Liver (tissue), 9 donors: ENCODE results near the gene MDGA2. TPM values are rescaled to one million over a fixed set of nuclear protein-coding genes. Genes with fewer than 3 reads are reported as not detected.

Experiments used
- DNase-seq: peaks from one replicate; pipeline ENCODE4 v3.0.0-alpha.2; 2017; ENCODE audit warnings: low spot score
- H3K27ac ChIP-seq, 2 donors: one replicate each; pipeline ENCODE4 v1.7.0; 2013; ENCODE audit warnings: inconsistent platforms in 2 of 2, low read length in 2 of 2, control low read depth in 1 of 2, low read depth in 1 of 2, mild to moderate bottlenecking in 1 of 2
- H3K27me3 ChIP-seq, 4 donors: one replicate each; pipeline versions ENCODE4 v1.6.1 to v1.7.0; 2013; ENCODE audit warnings: low read length in 3 of 4, inconsistent platforms in 1 of 4, mild to moderate bottlenecking in 1 of 4, moderate library complexity in 1 of 4; ENCODE audit not compliant: control insufficient read depth in 4 of 4, insufficient read depth in 4 of 4
- H3K36me3 ChIP-seq, 4 donors: one replicate each; pipeline versions ENCODE4 v1.6.1 to v1.7.0; 2013; ENCODE audit warnings: low read length in 3 of 4, mild to moderate bottlenecking in 3 of 4, low read depth in 1 of 4, moderate library complexity in 1 of 4; ENCODE audit not compliant: control insufficient read depth in 4 of 4, insufficient read depth in 3 of 4
- H3K4me1 ChIP-seq, 4 donors: one replicate each; pipeline versions ENCODE4 v1.6.1 to v1.7.0; 2013; ENCODE audit warnings: low read length in 3 of 4, mild to moderate bottlenecking in 3 of 4, moderate library complexity in 1 of 4; ENCODE audit not compliant: control insufficient read depth in 4 of 4, insufficient read depth in 4 of 4
- H3K4me3 ChIP-seq, 3 donors: one replicate each; pipeline versions ENCODE4 v1.6.1 to v1.7.0; 2013; ENCODE audit warnings: low read length in 3 of 3, control low read depth in 1 of 3, low read depth in 1 of 3, mild to moderate bottlenecking in 1 of 3
- H3K9ac ChIP-seq, 2 donors: one replicate each; pipeline ENCODE4 v1.7.0; 2013; ENCODE audit warnings: low read length in 2 of 2, mild to moderate bottlenecking in 2 of 2, moderate library complexity in 2 of 2, control low read depth in 1 of 2, low read depth in 1 of 2
- H3K9me3 ChIP-seq, 4 donors: one replicate each; pipeline versions ENCODE4 v1.6.1 to v1.7.0; 2013; ENCODE audit warnings: low read length in 3 of 4; ENCODE audit not compliant: control insufficient read depth in 4 of 4
- ATF3 ChIP-seq: IDR thresholded peaks from 2 replicates; pipeline ENCODE4 v1.6.1; 2016; ENCODE audit warnings: antibody characterized with exemption
- EGR1 ChIP-seq, 2 donors: IDR thresholded peaks; 2 replicates each; pipeline ENCODE4 v1.6.1; 2016 to 2018; ENCODE audit warnings: antibody characterized with exemption in 2 of 2, low read depth in 2 of 2
- FOXA1 ChIP-seq: IDR thresholded peaks from 2 replicates; pipeline ENCODE4 v1.6.1; 2016; ENCODE audit warnings: antibody characterized with exemption
- HNF4A ChIP-seq, 2 donors: conservative IDR thresholded peaks; 2 replicates each; pipeline ENCODE4 v1.6.1; 2016; ENCODE audit warnings: antibody characterized with exemption in 2 of 2, mild to moderate bottlenecking in 2 of 2
- MAX ChIP-seq: IDR thresholded peaks from 2 replicates; pipeline ENCODE4 v1.6.1; 2016; ENCODE audit warnings: antibody characterized with exemption
- RAD21 ChIP-seq, 2 donors: IDR thresholded peaks; 2 replicates each; pipeline ENCODE4 v1.6.1; 2016; ENCODE audit warnings: antibody characterized with exemption in 2 of 2, mild to moderate bottlenecking in 2 of 2
- REST ChIP-seq: IDR thresholded peaks from 2 replicates; pipeline ENCODE4 v1.6.1; 2016; ENCODE audit warnings: antibody characterized with exemption, mild to moderate bottlenecking
- SP1 ChIP-seq: IDR thresholded peaks from 2 replicates; pipeline ENCODE4 v1.6.1; 2018; ENCODE audit warnings: antibody characterized with exemption, mild to moderate bottlenecking
- TAF1 ChIP-seq: conservative IDR thresholded peaks from 2 replicates; pipeline ENCODE4 v1.6.1; 2016; ENCODE audit warnings: antibody characterized with exemption, mild to moderate bottlenecking
- YY1 ChIP-seq: IDR thresholded peaks from 2 replicates; pipeline ENCODE4 v1.6.1; 2016; ENCODE audit warnings: antibody characterized with exemption, mild to moderate bottlenecking
- ZBTB33 ChIP-seq: IDR thresholded peaks from 2 replicates; pipeline ENCODE4 v1.6.1; 2016; ENCODE audit warnings: antibody characterized with exemption
- WGBS: extraction: QIAGEN DNeasy Blood & Tissue Kit; methylation state at CpG from one replicate; pipeline ENCODE4 v1.1.7; 2013; 5-methylcytosine and 5-hydroxymethylcytosine counted together
- polyA plus RNA-seq, 2 donors: library from polyadenylated mRNA; stranded (reverse) in 1 of 2; unstranded in 1 of 2; fragments of 200-250 nt in 1 of 2; fragments of >200 nt in 1 of 2; fragmentation: Nextera tagmentation in 1 of 2; extraction: Ambion mirVana in 1 of 2; gene quantifications; one replicate each; pipeline versions ENCODE4 v1.2.1 to v1.2.3, GENCODE V29; 2013 to 2015
- total RNA-seq, 2 donors: library from RNA; depleted of rRNA; stranded (reverse); fragments of >200 nt; gene quantifications; one replicate each; pipeline ENCODE4 v1.2.3, GENCODE V29; 2014
- TF ChIP-seq, protein P1 (sequence below): fragments of 150-350 bp; IDR thresholded peaks from 2 replicates; pipeline ENCODE4 v1.5.1; 2017; ENCODE audit warnings: improper control_type of control experiment, low read depth, low read length; ENCODE audit not compliant: missing input control
- donor health status: healthy.
- donor health status: healthy.
- donor health status: healthy.
- donor health status: healthy.
- donor health status: healthy.

The MDGA2 gene
- total and polyA plus RNA-seq, 4 donors, result 0.05 to 0.33 (median 0.19) TPM

- Histone ChIP-seq H3K9ac (no peak overlapping the region), H3K4me1 (no peaks in the 10 kb centered on the region), H3K27ac (no peak overlapping the region), H3K4me3 (no peak overlapping the region), H3K27me3 (no peaks in the 10 kb centered on the region), H3K36me3 (no peaks in the 10 kb centered on the region), H3K9me3 (no peaks in the 10 kb centered on the region)
- DNase-seq, result no peak
- WGBS, result 56% methylated on average over 2 of the region's 2 CpGs
- TF ChIP-seq EGR1 (IDR thresholded peaks at IDR 0.05; ENCODE audit: low read depth in 2 of 2) (no peak), RAD21 (IDR thresholded peaks at IDR 0.05) (no peak), ATF3 (no peak)
Measured at GRCh38 chr14:47507861-47508260, 167.5 kb downstream of the MDGA2 start.

DNA sequence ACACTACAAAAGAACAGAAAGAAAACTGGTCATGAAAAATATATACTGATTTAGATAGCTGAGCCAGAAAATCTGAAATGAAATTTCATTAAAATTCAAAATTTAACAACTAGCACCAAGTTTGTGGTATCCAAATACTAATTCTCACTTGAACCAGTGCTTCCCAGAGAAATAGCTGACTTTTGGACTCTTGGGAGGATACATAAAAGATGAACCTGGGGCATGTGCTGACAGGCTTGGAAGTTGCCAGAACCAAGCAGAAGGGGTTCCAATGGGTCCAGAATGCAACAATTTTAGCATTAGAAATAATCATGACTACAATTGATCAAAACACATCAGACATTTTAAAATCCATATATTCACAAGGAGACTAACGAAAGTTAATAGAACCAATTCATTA, 175.0 kb downstream of the MDGA2 start:
- no peaks in the 10 kb centered on the region for H3K27me3 ChIP-seq
- TF ChIP-seq TAF1 (no peak), MAX (peak; percentile 45), REST (no peak), EGR1 (IDR thresholded peaks at IDR 0.05; ENCODE audit: low read depth in 2 of 2) (no peak), YY1 (no peak), HNF4A (conservative IDR thresholded peaks at IDR 0.05) (peak; percentile 44 to 67), FOXA1 (no peak), SP1 (no peak), ZBTB33 (no peak)
- TF ChIP-seq, protein P1, sequence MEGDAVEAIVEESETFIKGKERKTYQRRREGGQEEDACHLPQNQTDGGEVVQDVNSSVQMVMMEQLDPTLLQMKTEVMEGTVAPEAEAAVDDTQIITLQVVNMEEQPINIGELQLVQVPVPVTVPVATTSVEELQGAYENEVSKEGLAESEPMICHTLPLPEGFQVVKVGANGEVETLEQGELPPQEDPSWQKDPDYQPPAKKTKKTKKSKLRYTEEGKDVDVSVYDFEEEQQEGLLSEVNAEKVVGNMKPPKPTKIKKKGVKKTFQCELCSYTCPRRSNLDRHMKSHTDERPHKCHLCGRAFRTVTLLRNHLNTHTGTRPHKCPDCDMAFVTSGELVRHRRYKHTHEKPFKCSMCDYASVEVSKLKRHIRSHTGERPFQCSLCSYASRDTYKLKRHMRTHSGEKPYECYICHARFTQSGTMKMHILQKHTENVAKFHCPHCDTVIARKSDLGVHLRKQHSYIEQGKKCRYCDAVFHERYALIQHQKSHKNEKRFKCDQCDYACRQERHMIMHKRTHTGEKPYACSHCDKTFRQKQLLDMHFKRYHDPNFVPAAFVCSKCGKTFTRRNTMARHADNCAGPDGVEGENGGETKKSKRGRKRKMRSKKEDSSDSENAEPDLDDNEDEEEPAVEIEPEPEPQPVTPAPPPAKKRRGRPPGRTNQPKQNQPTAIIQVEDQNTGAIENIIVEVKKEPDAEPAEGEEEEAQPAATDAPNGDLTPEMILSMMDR, result no peak
- no peak for DNase-seq
- H3K9ac ChIP-seq, result no peak overlapping the region
- no peak overlapping the region for H3K27ac ChIP-seq
- 93% methylated on average over 1 of the region's 1 CpG for WGBS
- H3K4me3 ChIP-seq, result no peak overlapping the region
- H3K36me3 ChIP-seq, result no peaks in the 10 kb centered on the region
- peaks cover 0 to 4% (median 0%) of the 10 kb centered on the region in 4 donors for H3K4me1 ChIP-seq
- no peaks in the 10 kb centered on the region for H3K9me3 ChIP-seq
